Vagina (tissue), 2 donors: ENCODE results near the gene PCDHA12. TPM values are rescaled to one million over a fixed set of nuclear protein-coding genes. Genes with fewer than 3 reads are reported as not detected.
"Not testable (repeated sequence)": the region's sequence is repeated elsewhere in the genome, so short reads cannot be mapped to it uniquely, and the experiment has no call there.

Experiments used
- DNase-seq, 2 donors: peaks; one replicate each; pipeline ENCODE4 v3.0.0-alpha.2; 2017; ENCODE audit errors: extremely low spot score in 2 of 2
- H3K27ac ChIP-seq: fragments of 200-600 bp; sonication (generic); one replicate; pipeline ENCODE4 v1.5.1; 2019
- H3K27me3 ChIP-seq: fragments of 200-600 bp; sonication (generic); one replicate; pipeline ENCODE4 v1.5.1; 2019
- H3K36me3 ChIP-seq, 2 donors: fragments of 200-600 bp; sonication (generic); one replicate each; pipeline ENCODE4 v1.5.1; 2017 to 2019
- H3K4me1 ChIP-seq: fragments of 200-600 bp; sonication (generic); one replicate; pipeline ENCODE4 v1.5.1; 2019
- H3K4me3 ChIP-seq, 2 donors: fragments of 200-600 bp; sonication (generic); 1 replicate in 1 of 2; 2 replicates in 1 of 2; pipeline ENCODE4 v1.5.1; 2016 to 2019
- H3K9me3 ChIP-seq: fragments of 200-600 bp; sonication (generic); one replicate; pipeline ENCODE4 v1.5.1; 2019
- CTCF ChIP-seq, 3 experiments: fragments of 450-650 bp in 2 of 3; fragments of 200-600 bp in 1 of 3; sonication (generic) in 1 of 3; IDR thresholded peaks; one replicate each; pipeline ENCODE4 v1.5.1; 2017 to 2019; ENCODE audit warnings: antibody characterized with exemption in 3 of 3, mild to moderate bottlenecking in 2 of 3, moderate library complexity in 2 of 3
- POLR2A ChIP-seq, 2 donors: fragments of 450-650 bp; IDR thresholded peaks; one replicate each; pipeline ENCODE4 v1.6.1; 2017; ENCODE audit warnings: antibody characterized with exemption in 2 of 2, mild to moderate bottlenecking in 2 of 2, moderate library complexity in 2 of 2
- POLR2AphosphoS5 ChIP-seq, 2 donors: sonication (generic); formaldehyde crosslinking; IDR thresholded peaks; one replicate each; pipeline ENCODE4 v1.9.0; 2017; ENCODE audit warnings: antibody characterized with exemption in 2 of 2, mild to moderate bottlenecking in 2 of 2, low read depth in 1 of 2; ENCODE audit not compliant: insufficient read depth in 1 of 2
- intact Hi-C: fragments of 100-400 bp; cut with DNase I; formaldehyde crosslinking; loops from one replicate; pipeline ENCODE4 v1.15.1; 2023
- total RNA-seq: library from RNA; depleted of rRNA; stranded (reverse); fragments of >200 nt; gene quantifications from one replicate; pipeline ENCODE4 v1.2.3, GENCODE V29; 2016

The PCDHA12 gene
- total RNA-seq, 1 donor from 2014 or later = 0.25 TPM

- intact Hi-C loops = no loop called here
- no peak for TF ChIP-seq CTCF (IDR thresholded peaks at IDR 0.05)
- no peak for TF ChIP-seq POLR2A (IDR thresholded peaks at IDR 0.05)
- no peak for TF ChIP-seq POLR2AphosphoS5 (IDR thresholded peaks at IDR 0.05; ENCODE audit: insufficient read depth in 1 of 2, low read depth in 1 of 2)
- peaks cover 13% of the 10 kb centered on the region for H3K9me3 ChIP-seq
- no peaks in the 10 kb centered on the region for H3K4me1 ChIP-seq
- peak in 1 of 2 donors; percentile 77 for DNase-seq
- H3K27me3 ChIP-seq = no peaks in the 10 kb centered on the region
- H3K4me3 ChIP-seq = no peak overlapping the region
- no peak overlapping the region for H3K27ac ChIP-seq
- H3K36me3 ChIP-seq = no peaks in the 10 kb centered on the region
These were observed 32.0 kb upstream of the PCDHA12 start for GRCh38 chr5:140842798-140843733.

GRCh38 chr5:140848139-140849102 lies 26.7 kb upstream of the PCDHA12 start, which contains the start of gene PCDHA9:
Gene PCDHA9 (plus strand): TSS chr5:140848382. CDS start chr5:140848496, 114 bp downstream.
- intact Hi-C loops, H3K27me3 ChIP-seq, H3K4me3 ChIP-seq, H3K36me3 ChIP-seq, H3K4me1 ChIP-seq, H3K27ac ChIP-seq, DNase-seq, H3K9me3 ChIP-seq: not testable (repeated sequence)

GRCh38 chr5:140849831-140850634 lies 25.1 kb upstream of the PCDHA12 start:
- H3K9me3 ChIP-seq, H3K4me1 ChIP-seq, H3K27me3 ChIP-seq, H3K36me3 ChIP-seq, DNase-seq, intact Hi-C loops, H3K4me3 ChIP-seq, H3K27ac ChIP-seq: not testable (repeated sequence)

DNA sequence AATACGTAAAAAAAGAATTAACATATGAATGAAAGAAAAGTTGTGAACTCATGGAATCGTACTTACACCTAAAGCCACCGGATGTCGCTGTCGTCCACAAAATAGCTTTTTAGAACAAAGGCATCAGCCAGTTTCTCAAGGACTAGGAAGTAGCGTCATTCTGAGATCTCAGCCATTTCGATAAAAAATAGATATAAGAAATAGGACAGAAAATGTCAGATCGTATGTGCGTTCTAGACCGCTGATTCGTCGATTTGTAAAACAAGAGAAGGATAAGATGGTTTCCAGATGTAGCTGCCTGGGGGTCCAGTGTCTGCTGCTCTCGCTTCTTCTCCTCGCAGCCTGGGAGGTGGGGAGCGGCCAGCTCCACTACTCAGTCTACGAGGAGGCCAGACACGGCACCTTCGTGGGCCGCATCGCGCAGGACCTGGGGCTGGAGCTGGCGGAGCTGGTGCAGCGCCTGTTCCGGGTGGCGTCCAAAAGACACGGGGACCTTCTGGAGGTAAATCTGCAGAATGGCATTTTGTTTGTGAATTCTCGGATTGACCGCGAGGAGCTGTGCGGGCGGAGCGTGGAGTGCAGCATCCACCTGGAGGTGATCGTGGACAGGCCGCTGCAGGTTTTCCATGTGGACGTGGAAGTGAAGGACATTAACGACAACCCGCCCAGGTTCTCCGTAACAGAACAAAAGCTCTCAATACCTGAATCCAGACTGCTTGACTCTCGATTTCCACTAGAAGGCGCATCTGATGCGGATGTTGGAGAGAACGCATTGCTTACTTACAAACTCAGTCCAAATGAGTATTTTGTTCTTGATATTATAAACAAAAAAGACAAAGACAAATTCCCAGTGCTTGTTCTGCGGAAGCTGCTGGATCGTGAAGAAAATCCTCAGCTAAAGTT lies 19.1 kb upstream of the PCDHA12 start, which contains the start of gene PCDHA10:
Gene PCDHA10, plus strand, starts transcription at position 126 of the 903 bp plus-strand sequence. Its CDS starts 152 bp downstream, at position 278.
- H3K27ac ChIP-seq = no peak within 1 kb of the TSS
- no peaks in the 10 kb centered on the region for H3K36me3 ChIP-seq
- no peaks in the 10 kb centered on the region for H3K27me3 ChIP-seq
- no peaks in the 10 kb centered on the region for H3K9me3 ChIP-seq
- no peak for TF ChIP-seq POLR2AphosphoS5 (IDR thresholded peaks at IDR 0.05; ENCODE audit: insufficient read depth in 1 of 2, low read depth in 1 of 2)
- no peak for TF ChIP-seq POLR2A (IDR thresholded peaks at IDR 0.05)
- TF ChIP-seq CTCF (IDR thresholded peaks at IDR 0.05) = peak in 2 of 3 experiments; percentile 8 to 32
- no peaks in the 10 kb centered on the region for H3K4me1 ChIP-seq
- intact Hi-C loops = no loop called here
- H3K4me3 ChIP-seq = peak within 1 kb of the TSS in 1 of 2 donors; percentile 24
- no peak for DNase-seq
